LNCaP clone FGC (cell line): Measurements from ENCODE around the gene IL36RN.

Experiments used
- DNase-seq: peaks from one replicate; pipeline ENCODE4 v3.0.0-alpha.2; 2011; ENCODE audit warnings: low read depth
- H3K4me3 ChIP-seq: 2 replicates; pipeline ENCODE4 v1.5.1; 2011; ENCODE audit warnings: mild to moderate bottlenecking, low read depth, low read length, control low read depth
- CTCF ChIP-seq: IDR thresholded peaks from 2 replicates; pipeline ENCODE4 v1.5.1; 2012; ENCODE audit warnings: mild to moderate bottlenecking; ENCODE audit not compliant: control insufficient read depth, insufficient read depth; ENCODE audit errors: extremely low read depth

IL36RN gene

GRCh38 chr2:113056521-113056920 is 2.5 kb upstream of the IL36RN start:
- H3K4me3 ChIP-seq = no peak overlapping the region
- TF ChIP-seq CTCF = no peak
- DNase-seq = no peak

- H3K4me3 ChIP-seq = no peak overlapping the region
- no peak for TF ChIP-seq CTCF
- DNase-seq = no peak
Measured at GRCh38 chr2:113057117-113057516, 1.9 kb upstream of the IL36RN start.

DNA sequence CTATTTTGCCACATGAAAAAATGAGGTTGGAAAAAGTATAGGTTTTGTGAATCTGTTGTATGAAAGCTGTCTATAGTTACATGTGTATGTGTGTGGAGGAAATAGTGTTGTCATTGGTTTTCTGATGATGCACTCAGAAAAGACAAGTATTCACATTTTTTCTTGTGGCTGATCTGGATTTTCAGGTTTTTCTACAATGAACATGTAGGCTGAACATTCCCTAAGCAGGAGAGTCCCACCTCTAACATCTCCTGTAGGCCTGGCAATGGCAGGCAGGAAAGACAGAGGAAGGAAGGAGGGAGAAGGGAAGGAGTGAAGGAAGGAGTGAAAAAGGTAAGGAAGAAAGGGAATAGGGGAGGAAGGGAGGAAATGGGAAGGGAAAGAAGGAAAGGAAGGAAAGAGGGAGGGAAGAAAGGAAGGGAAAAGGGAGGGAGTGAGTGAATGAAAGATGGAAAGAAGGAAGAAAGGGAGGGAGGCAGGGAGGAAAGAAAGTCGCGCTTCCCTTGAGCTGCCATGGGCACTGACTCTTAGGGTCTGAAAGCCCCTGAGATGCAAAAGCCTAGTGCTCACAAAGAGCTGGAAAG is 495 bp upstream of the IL36RN start:
- no peak for DNase-seq
- no peak for TF ChIP-seq CTCF
- H3K4me3 ChIP-seq = no peak overlapping the region

GRCh38 chr2:113060396-113060795 is 1.4 kb downstream of the IL36RN start:
- TF ChIP-seq CTCF = no peak
- H3K4me3 ChIP-seq = no peak overlapping the region
- no peak for DNase-seq

DNA sequence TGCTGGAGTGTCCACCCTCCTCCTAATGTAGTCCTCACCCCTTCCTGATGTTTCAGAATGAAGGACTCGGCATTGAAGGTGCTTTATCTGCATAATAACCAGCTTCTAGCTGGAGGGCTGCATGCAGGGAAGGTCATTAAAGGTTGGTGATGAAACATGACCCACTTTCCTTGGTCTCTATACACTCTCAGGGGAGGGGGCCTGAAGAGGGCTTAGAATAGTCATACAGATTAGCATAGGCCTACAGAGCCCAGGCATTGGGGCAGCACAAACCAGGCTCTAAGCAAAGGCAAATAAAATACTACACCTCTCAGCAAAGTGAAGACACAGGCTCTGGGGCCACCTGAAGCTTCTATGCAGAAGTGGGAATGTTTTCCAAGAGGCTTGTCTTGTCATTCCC is 1.8 kb downstream of the IL36RN start:
- no peak overlapping the region for H3K4me3 ChIP-seq
- DNase-seq = no peak
- TF ChIP-seq CTCF = no peak

DNA sequence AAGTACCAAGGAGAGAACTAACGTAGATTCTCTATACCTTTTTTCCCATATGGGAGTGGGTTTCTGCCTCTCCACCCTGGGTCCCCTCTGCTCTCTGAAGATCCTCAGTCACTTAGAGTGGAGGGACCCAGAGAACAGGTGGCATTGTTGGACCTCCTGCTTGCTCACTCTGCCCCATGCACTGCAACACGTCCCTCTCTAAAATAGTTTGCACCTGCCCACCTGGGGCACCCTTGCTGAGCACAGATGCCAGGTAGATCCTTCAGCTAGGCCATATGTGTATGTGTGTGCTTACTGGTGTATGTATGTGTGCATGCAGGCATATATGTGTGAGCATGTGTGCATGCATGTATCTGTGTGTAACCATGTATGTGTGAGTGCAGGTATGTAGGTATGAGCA is 2.2 kb downstream of the IL36RN start:
- no peak for DNase-seq
- no peak overlapping the region for H3K4me3 ChIP-seq
- no peak for TF ChIP-seq CTCF
